Jurkat, Clone E6-1 (cell line): ENCODE results near the gene LRMDA. TPM values are rescaled to one million over a fixed set of nuclear protein-coding genes. Genes with fewer than 3 reads are reported as not detected.

ENCODE experiments used
- DNase-seq: peaks from one replicate; pipeline ENCODE4 v3.0.0-alpha.2; 2011; ENCODE audit warnings: low read depth, low spot score
- H3K4me3 ChIP-seq: 2 replicates; pipeline ENCODE4 v1.5.1; 2011; ENCODE audit warnings: mild to moderate bottlenecking, low read length, control low read depth, moderate library complexity
- polyA plus RNA-seq: library from polyadenylated mRNA; unstranded; fragments of >200 nt; gene quantifications from one replicate; pipeline ENCODE4 v1.2.1, GENCODE V29; 2012; ENCODE audit warnings: missing spikeins; ENCODE audit not compliant: insufficient read length, insufficient read depth

The LRMDA gene
- not detected for polyA plus RNA-seq

DNA sequence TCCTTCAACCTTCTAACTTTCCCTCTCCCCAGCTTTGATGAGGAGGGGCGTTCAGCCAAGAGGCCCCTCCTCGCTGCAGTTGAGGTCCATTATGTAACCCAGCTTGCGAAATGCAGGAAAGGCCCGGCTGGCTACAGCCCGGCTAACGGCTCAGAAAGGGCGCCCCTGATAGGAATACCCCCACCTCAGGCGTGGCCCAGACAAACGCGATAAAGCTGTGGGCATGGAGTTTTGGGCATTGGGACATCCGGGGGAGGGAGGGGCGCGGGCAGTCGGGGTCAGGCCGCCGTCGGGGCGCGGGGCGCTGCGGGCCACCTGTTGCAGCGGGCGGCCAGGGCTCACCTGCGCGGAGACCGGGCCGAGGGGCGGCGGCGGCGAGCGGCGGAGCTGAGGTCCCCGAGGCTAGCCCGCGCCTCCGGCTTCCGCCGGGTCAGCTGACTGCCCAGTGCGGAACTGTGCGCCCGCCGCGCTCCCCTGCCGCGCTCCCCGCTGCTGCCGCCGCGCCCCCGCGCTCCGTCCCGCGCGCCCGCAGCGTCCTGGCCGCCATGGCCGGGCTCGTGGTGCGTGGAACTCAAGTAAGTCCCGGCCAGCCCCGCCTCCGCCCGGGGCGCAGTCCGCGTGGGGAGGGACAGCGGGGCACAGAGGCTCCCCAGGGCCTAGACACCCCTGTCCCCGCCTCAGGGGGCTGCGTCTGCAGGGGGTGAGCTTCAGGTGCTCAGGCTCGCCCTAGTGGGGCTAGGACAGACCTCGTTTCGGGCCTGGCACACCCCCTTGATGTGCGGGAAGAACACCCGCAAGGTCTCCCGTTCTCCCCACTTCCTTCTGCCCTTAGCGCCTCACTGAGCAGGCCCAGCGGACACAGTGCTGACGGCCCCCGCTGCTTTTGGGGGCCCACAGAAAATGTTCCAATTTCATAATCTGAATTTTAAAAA is at the start of gene LRMDA:
Gene LRMDA (plus strand): TSS at position 445 of the 932 bp plus-strand sequence.
- no peak within 1 kb of the TSS for H3K4me3 ChIP-seq
- DNase-seq: no peak

DNA sequence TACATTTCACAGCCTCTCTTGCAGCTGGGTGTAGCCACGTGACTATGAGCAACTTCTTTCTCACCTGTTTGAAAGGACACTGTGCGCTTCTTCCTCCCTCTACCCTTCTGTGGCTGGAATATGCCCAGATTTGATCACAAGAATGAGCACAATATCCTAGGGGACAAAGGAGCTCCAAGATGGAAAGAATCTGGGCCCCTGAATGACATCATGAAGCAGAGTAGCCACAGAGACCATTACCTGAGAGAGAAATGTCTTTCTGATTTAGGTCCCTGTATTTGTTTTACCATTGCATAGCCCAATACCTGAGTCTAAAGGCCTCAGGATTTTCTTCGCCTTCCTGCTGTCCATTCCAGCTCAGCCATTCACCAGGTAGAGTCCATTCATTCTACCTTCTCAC is 45.3 kb upstream of the LRMDA start:
- H3K4me3 ChIP-seq: no peak overlapping the region
- no peak for DNase-seq

DNA sequence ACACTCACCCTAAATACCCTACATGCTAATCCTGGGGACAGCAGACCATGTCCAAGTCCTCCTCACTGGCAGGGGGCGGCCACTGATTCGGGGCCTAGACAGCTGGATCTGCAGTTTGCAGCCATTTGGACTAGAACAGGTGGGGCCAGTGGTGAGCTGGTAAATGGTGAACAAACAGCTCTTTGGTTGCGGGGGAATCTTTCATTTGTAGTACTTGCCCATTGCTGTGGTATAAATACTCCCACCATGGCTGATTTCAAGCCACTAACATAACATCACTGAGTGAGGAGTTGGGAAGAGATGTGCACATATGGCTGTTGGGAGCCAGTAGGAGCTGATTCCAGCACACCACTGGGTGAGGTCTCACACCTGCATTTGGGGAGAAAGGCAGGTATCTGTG is 43.3 kb upstream of the LRMDA start:
- no peak for DNase-seq
- no peak overlapping the region for H3K4me3 ChIP-seq

DNA sequence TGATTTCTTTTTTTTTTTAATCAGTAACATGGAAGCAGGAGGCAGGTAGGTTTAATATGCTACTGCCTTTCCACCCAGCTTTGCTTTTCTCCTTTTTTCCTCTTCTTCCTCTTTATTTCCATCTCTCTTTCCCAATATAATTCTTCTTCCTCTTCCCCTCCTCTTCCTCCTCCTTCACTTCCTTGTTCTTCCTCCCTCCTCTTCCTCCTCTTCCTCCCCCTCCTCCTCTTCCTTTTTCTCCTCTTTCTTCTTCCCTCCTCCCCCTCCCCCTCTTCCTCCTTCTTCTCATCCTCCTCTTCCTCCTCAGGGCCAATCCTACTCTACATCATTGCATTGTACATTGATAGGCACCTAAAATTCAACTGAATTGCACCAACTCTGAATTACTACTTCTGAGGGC is 41.2 kb upstream of the LRMDA start:
- H3K4me3 ChIP-seq: no peak overlapping the region
- no peak for DNase-seq

DNA sequence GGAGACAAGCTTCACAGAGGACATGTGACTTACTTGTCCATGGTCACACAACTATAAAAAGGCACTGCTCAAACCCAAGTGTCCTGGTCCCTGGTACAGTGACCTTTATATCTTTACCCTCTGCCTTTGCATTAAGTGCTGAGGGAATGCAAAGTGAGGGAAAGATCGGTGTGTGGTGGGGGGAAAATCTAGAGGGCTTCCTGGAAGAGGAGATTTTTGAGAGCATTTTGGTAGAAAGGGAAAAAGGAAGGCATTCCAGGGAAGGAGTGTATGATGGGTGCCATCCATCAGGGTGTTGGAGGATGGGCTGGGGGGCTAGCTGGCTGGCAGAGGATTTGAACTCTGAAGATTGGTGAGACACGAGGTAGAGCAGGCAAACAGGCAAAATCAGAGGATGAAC is 39.2 kb upstream of the LRMDA start:
- no peak for DNase-seq
- no peak overlapping the region for H3K4me3 ChIP-seq

DNA sequence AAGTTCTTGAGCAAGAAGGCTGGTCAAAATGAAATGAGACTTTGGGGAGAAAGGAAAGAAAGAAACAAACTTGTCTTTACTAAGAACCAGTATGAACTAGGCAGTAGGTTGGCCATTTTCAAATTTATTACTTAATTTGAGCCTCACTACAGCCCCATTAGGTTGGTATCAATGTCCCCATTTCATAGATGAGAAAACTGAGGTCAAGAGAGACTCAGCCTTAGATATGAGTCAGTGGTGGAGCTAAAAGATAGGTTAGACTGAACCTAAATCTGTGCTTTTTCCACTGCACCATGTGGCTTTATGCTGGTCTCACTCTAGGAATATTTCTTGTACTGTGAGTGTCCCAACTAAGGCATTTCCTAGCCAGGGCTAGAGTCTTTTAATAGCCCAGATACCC is 38.7 kb upstream of the LRMDA start:
- no peak overlapping the region for H3K4me3 ChIP-seq
- no peak for DNase-seq

DNA sequence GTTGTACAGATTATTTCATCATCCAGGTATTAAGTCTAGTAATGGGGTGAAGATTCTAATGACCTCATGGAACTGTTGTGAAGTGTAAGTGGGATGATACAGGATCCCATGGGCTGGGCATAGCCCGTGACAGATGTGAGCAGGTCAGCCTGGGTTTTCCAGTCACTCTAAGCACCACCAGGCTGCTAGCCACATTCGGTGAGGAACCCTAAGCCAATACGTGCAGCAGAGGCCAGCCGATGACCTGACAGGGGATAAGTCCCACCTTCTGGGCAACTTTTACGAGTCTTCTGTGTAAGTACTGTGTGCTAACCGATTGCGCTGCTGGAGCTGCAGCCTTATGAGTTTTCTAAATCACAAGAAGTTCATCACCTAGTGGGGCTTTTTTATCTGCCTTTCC is 37.2 kb upstream of the LRMDA start:
- no peak for DNase-seq

DNA sequence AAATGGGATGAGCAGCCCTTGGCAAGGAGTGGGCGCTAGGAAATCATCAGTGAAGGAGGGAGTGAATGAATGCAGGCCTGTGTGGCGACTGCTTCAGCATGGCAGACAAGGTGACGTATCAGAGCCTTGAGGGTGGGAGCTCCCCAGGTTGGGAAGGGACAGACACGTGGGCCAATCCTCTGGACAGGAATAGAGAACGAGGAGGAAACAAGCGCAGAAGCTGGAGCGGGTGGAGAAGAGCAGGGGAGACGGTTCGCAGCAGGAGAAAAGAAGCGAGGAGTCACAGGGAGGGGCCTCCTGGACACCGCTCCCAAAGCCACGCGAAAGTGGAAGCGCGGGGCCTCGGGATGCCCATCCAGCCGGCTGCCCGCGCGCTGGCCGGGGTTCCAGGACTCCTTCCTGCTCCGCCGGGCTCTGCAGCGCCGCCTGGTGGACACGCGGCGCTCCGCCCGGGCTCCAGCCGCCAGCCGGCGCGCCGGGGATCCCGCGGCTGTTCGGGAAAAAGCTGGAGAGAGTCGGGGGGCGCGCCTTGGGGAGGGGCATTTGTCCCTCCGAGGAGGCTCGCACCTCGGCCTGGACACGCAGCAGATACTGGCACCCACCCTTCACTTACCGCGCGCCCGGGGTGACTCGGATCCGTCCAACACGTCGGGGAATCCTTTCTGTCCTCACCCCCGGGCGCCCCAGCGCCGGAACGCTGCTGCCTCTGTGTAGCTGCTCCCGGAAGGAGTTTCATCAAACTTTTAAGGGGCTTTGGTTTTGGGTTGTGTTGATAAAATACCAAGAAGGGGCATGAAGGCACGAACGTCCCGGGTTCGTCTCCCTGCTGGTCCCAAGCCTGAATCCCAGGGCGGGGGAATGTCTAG is 36.1 kb upstream of the LRMDA start:
- DNase-seq: no peak

More for the DNA sequence above, 37.2 kb upstream of the LRMDA start:
- H3K4me3 ChIP-seq: no peak overlapping the region

DNA sequence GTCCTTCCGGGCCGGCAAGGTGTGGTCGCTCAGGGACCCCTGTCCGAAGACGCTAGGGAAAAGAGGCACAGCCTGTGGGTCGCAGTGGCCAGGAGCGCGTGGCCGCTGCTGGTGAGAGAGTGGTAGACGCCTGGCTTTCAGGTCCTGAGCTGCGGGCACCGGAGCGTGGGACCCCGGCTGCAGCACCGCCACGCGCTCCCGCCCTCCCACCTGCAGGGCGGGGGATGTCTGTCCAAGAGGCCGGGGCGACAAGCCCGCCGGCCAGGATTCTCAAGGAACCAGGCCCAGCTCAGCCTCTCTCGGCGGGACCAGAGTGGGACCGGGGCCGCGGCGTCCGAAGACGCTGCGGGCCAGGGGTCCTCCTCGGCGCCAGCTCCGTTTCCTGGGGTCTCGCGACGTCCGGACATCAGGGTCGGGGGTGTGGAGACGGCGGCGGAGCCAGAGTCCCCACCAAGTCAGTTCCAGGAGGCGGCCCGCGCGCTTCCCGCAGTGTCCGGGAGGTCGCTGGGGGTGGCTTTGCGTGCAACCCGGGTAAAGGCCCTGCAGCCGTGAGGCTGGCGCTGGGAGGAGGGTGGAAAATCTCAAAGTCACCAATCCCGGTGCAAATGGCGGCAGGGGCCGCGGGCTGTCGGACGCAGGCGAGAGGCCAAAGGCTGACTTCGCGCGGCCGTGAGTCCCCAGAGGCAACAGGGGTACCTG is 35.3 kb upstream of the LRMDA start:
- no peak for DNase-seq

More for the DNA sequence above, 36.1 kb upstream of the LRMDA start:
- no peak overlapping the region for H3K4me3 ChIP-seq

DNA sequence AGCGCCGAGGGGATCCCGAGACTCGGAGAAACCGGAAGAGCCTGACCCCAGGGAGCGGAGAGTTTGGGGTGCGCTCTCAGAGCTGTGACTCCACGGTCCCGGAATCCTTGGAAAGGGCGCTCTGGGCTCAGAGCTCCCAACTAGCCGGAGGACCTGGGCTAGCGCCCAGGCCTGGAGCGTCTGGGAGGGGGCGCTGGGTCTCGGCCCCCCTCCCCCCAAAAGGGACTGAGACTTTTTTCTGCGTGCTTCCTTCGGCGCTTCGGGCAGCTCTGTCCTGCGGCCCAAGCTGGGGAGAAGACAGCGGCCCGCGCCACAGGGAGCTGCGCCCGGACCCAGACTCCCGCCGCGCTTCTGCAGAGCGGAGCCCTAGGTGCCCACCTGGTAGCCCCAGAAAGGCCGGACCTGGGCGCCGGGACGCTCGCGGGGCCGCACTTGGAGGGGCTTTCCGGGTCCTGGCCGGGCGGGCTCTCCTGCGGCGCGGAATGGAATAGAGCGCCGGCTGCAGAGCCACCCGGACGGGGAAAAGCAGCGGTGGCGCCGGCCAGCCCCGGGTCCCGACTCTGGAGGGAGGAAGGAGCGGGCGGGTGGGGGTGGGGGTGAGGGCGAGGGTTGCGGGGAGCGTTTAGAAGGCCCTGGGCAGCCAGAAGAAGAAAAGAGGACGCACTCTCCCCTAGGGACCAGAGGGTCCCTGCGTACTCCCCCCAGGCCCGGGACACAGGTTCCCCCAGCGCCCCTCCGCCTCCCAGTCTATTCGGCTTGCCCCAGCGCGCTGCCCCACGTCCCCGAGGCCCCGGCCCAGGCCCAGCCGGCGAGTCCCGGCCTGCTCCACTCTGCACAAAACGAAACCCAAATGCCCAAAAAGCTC is 34.6 kb upstream of the LRMDA start:
- no peak for DNase-seq

More for the DNA sequence above, 35.3 kb upstream of the LRMDA start:
- H3K4me3 ChIP-seq: no peak overlapping the region

DNA sequence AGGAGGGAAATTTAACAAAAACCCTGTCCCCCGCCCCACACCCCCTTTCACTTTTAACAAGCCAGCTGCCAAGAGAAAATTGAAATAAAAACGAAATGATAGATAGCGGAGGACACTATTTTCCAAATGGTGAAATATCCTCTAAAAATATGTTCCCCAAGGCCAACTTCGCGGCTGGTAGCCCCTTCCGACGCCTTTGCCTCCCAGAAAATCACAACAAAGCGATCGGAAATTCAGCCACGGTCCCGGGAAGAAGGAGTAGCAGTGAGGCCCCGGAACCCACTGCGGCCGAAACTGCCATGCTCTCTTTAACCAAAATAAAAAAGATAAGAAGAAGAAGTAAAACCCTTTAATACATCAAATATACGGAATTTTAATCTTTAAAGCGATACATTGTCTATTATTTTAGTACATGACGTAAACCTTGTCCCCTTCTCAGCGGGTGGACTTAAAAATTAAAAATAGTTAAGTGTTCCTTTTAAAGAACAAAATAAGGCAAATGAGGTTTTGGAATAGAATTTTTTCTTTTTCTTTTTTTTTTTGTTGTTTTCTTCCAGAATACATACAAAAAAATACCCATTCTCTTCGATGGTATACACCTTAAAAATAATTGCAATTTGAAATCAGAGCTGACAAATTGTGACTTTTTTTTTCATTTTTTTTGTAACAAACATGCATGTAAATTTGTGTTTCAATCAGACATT is 33.8 kb upstream of the LRMDA start:
- no peak for DNase-seq
- H3K4me3 ChIP-seq: no peak overlapping the region

More for the DNA sequence above, 34.6 kb upstream of the LRMDA start:
- H3K4me3 ChIP-seq: no peak overlapping the region

DNA sequence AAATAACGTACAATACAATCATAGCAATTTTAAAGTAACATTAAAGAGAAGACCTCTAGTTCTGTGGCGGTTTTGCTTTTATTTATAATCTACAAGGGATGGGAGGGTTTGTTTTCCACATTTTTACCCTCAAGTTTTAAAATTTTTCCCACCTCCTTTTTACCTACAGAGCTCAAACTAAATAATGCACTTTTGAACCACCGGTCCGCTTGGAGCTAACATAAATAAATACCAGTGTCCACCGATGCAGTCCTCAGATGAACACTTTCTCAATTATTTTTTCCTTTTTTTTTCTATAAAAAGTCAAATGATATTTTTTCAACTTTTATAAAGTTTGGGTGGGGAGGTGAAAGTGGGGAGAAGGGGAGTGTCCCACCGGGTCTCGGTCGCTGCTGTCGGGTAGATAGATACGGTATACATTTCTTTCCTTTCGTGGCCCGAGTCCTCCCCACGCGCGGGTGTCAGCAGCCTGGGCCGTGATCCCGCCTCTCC is 33.2 kb upstream of the LRMDA start:
- DNase-seq: no peak

DNA sequence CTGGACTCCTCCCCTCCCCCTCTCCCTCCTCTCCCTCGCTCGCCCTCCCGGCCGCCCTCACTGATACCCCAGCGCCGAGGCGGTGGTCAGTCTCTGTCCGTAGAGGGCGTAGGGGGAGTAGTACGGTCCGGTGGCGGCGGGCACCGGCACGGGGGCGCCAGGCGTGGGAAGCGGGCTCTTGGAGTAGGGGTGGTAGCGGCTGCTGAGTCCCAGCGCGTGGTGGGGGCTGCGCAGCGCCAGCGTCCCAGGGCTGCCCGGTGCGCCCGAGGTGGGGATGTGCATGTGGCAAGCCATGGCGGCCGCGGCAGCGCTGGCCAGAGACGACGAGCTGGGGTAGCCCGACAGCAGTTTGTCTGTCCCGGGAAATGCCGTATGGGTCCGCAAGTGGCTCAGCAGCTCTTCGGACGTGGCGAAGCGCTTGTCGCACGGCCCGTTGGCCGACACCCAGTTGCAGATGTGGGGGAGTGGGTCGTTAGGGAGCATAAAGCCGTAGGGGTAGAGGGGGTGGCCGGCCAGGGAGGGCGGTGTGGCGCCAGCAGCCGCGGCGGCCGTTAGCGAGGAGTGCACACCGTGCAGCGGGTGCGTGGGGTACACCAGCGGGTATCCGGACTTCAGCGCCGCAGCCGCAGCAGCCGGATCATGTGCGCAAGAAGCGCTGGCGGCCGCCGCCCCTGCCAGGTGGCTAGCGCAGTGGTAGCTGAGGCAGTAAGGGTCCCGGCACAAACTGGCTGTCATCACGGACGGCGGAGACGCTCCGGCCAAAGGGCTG is 32.5 kb upstream of the LRMDA start:
- no peak overlapping the region for H3K4me3 ChIP-seq
- no peak for DNase-seq

More for the DNA sequence above, 33.2 kb upstream of the LRMDA start:
- no peak overlapping the region for H3K4me3 ChIP-seq

DNA sequence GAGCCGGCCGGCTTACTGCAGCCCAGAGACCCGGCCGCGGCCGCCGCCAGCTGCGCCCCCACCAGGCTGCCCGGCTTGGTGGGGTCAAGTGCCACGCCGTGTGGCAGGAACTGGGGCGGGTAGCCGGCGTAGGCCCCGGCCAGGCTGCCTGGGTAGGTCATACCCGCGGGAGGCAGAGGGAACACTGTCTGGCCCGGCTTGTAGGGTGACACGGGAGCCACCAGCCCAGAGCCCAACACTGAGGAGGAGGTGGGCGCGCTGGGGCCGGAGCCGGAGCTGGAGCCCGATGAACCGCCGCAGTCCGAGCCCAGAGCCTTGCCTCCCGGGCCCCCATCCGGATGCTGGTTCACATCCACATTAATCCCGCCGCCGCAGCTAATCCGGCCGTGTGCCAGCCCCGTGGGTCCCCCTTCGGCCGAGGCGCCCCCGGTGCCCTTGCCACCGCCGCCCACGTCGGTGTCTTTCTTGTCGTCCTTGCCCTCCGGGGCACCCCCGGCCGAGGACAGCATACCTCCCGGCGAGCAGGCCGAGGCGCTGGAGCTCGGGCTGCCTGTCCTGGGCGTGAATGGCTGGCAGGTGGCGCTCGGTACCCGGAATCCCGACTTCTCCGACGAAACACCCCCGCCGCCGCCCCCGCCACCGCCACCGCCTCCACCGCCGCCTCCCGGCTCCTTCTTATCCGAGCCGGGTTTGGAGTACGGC is 31.8 kb upstream of the LRMDA start:
- DNase-seq: no peak
- H3K4me3 ChIP-seq: no peak overlapping the region

DNA sequence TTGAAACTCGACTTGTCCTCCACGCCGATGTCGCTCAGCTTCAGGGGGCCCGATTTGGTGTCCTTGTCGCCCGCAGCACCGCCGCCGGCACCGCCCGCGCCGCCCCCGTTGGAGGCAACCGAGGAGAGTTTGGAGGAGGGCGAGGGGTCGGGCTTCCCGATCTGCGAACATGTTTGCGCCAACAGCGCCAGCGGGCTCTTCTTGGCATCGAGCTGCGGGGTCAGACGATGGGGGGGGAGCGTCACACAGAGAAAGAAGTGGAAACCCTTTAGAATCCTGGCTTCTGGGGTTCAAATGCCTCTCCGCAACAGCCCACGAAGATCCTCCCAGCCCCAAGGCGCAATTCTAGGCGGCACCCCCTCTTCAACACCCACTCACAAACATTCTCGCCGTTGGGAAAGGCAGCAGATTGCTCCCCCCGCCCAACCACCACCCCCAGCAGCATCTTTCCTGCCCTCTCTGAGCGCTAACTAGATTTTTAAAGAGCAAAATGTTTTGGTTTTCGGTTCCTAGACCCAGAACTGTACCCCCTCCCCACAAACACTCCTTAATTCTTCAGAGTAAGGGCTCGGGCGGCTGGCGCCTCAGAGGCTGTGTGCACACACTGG is 31.2 kb upstream of the LRMDA start:
- DNase-seq: no peak
- peak overlapping the region; percentile 40 for H3K4me3 ChIP-seq
